HG03025 (cell line): ENCODE measurements around the gene NUDT4.
"Not testable (repeated sequence)": the region's sequence is repeated elsewhere in the genome, so short reads cannot be mapped to it uniquely, and the experiment has no call there.

Experiments used
- ATAC-seq: cut with Tn5 transposase; IDR thresholded peaks from one replicate; pipeline ENCODE4 v1.9.1; 2021; ENCODE audit warnings: mild to moderate bottlenecking, moderate library complexity; ENCODE audit not compliant: unreplicated experiment, low FRiP score

NUDT4 gene

GRCh38 chr12:93393425-93393824, 15.7 kb downstream of the NUDT4 start:
- ATAC-seq = no peak

GRCh38 chr12:93397412-93397811, 19.7 kb downstream of the NUDT4 start:
- ATAC-seq = no peak

- ATAC-seq = peak; percentile 72
Observed at GRCh38 chr12:93399183-93399863, 21.6 kb downstream of the NUDT4 start.

GRCh38 chr12:93402333-93403311, 24.9 kb downstream of the NUDT4 start:
- no peak for ATAC-seq

- no peak for ATAC-seq
Observed at GRCh38 chr12:93403988-93404803, 26.5 kb downstream of the NUDT4 start.

- no peak for ATAC-seq
Observed at GRCh38 chr12:93404961-93405849, 27.5 kb downstream of the NUDT4 start.

GRCh38 chr12:93407054-93407962, 29.6 kb downstream of the NUDT4 start:
- no peak for ATAC-seq

GRCh38 chr12:93407963-93408283, 30.2 kb downstream of the NUDT4 start:
- no peak for ATAC-seq

GRCh38 chr12:93408813-93409212, 31.1 kb downstream of the NUDT4 start:
- ATAC-seq = no peak

- ATAC-seq = not testable (repeated sequence)
Observed at GRCh38 chr12:93409343-93410187, 31.8 kb downstream of the NUDT4 start.

GRCh38 chr12:93411060-93411459, 33.3 kb downstream of the NUDT4 start:
- ATAC-seq = not testable (repeated sequence)

GRCh38 chr12:93412396-93412795, 34.7 kb downstream of the NUDT4 start:
- ATAC-seq = not testable (repeated sequence)

- no peak for ATAC-seq
Observed at GRCh38 chr12:93413064-93413463, 35.3 kb downstream of the NUDT4 start.

GRCh38 chr12:93415723-93416464, 38.2 kb downstream of the NUDT4 start:
- peak; percentile 47 for ATAC-seq

GRCh38 chr12:93417967-93418480, 40.3 kb downstream of the NUDT4 start:
- no peak for ATAC-seq

- ATAC-seq = no peak
Observed at GRCh38 chr12:93419388-93420034, 41.8 kb downstream of the NUDT4 start.

- ATAC-seq = no peak
Observed at GRCh38 chr12:93422050-93422449, 44.3 kb downstream of the NUDT4 start.
